Measurements from ENCODE around the gene FAM83G.
A peak's percentile ranks its signal among the peaks of the same experiment; 100 is the strongest.
"Not testable (repeated sequence)": the region's sequence is repeated elsewhere in the genome, so short reads cannot be mapped to it uniquely, and the experiment has no call there.

Gene FAM83G

DNA sequence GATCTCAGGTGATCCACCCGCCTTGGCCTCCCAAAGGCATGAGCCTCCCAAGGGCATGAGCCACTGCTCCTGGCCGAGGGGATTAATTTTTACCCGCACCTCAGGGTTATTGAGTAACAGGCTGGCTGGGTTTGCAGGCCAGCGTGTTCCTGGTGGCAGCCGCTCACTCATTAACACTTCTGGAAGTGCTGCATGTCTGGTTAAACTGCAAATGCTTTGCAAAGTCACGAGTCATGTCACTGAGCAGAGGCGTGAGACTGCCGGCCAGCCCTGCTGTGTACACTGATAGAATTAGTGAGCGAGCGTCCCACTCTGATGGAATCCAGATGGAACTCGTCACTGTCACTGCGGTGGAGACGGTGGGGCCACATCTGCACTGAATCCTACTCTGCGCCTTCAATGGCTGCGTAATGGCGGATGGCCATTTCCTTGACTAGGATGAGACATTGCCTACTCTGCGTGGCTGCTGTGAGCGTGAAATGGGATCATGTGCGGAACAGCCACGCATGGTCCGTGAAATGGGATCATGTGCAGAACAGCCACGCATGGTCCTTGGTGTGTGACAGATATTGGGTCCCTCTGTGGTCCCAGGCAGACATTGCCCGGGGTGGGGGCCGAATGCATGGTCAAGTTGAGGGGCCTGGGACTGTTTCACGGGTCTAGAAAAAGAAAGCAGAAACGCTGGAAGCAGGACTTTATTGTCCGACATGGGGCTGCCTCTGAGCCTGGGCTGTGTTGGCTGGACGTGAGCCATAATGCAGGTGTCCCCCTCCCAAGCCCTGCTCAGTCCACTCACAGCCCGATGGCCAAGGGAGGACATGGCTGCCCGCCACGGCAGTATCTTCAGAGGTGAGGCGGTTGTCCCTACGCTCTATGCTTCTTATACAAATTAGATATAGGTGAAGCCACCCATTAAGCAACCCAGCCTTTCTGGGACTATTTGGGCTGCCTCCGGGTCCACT, 53.3 kb downstream of the FAM83G start:
- DNase-seq = no peak

DNA sequence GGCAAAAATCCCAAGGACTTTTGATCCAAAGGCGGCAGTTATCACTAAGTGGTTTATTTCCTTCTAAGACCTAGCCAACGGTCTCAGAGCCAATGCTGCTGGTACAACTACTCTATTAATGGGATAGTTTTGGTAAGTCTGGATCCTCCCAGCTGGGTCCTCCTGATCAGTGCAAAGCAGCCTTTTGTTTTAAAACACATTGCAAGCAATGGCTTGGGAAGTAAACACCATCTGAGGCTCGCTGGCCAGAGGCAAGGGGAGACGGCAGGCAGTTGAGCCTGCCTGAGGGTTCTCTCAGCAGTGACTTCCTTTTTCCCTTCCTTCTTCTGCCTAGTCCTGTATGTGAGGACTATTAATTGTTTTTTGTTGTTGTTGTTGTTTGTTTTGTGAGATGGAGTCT, 54.2 kb downstream of the FAM83G start:
- no peak for DNase-seq

- DNase-seq = no peak
Measured at GRCh38 chr17:18949566-18949965, 55.0 kb downstream of the FAM83G start.

GRCh38 chr17:18948476-18949006, 56.0 kb downstream of the FAM83G start:
- no peak for DNase-seq

DNA sequence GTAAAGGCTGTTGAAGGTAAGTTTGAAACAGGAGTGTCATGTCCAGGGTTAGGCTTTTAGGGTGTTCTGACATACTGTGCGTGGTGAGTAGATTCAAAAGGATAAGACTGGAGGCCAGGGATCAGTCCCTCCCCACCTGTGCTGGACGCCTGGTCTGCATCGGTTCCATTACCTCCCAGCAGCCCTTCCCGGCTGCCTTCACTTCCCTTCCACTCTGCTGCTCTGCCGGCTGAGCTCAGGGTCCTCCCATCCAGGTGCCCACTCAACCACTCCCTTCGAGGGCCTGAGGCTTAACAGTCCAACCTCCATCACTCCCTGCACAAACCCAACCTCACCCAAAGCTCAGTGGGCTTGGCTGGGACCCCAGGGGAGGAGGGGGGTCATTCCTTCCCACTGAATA, 56.7 kb downstream of the FAM83G start:
- no peak for DNase-seq

DNA sequence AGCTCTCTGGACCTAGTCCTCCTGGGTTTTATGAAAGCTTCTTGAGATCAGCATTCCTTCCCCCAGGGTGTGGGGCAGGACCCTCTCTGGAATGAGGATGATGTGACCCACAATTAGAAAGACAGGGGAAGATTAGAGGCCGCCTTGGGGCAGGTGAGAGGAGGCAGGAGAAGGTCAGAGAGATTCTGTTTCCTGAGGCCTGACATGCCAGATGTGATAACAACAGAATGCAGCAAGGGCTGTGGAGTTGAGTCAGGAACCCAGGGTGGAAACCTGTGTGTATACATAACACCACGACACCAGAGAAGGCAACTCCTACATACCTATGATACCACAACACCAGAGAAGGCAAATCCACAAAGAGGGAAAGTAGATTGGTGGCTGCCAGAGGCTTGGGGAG, 58.0 kb downstream of the FAM83G start:
- no peak for DNase-seq

GRCh38 chr17:18944646-18945045, 59.9 kb downstream of the FAM83G start:
- no peak for DNase-seq

DNA sequence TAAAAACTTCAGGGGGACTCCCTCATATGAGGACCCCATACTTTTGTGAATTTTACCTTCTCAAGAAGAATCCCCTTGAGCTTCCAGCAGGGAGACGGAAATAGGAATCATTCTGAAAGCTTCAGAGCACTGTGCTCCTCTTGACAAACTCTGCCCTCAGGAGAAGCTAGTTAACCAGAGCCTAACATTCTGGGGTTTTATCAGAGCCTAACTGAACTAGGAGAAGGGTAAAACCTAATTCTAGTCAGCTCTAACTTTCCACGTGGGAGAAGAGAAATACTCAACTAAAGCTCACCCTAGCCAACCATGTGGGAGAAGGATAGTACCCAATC, 65.9 kb downstream of the FAM83G start:
- no peak for DNase-seq

DNA sequence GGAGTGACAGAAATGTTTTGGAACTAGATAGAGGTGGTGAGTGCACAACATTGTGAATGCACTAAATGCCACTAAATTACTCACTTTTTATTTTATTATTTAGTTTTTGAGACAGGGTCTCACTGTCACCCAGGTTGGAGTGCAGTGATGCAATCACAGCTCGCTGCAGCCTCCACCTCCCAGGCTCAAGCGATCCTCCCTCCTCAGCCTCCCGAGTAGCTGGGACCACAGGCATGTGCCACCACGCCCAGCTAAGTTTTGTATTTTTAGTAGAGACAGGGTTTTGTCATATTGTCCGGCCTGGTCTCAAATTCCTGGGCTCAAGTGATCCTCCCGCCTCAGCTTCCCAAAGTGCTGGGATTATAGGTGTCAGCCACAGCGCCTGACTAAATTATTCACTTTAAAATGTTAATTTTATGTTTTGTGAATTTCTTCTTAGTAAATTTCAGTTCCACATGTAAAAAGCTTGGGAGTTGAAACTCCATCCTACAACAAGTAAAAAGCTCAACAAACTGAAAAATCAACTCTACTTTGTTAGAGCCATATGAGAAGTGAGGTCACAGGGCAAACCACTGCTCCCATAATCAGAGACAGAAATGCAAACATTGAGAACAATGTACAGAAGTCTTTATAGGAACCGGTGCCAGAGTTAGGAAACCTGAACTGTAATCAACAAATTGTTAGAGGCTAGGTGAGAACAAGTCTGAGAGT, 66.4 kb downstream of the FAM83G start:
- no peak for DNase-seq

DNA sequence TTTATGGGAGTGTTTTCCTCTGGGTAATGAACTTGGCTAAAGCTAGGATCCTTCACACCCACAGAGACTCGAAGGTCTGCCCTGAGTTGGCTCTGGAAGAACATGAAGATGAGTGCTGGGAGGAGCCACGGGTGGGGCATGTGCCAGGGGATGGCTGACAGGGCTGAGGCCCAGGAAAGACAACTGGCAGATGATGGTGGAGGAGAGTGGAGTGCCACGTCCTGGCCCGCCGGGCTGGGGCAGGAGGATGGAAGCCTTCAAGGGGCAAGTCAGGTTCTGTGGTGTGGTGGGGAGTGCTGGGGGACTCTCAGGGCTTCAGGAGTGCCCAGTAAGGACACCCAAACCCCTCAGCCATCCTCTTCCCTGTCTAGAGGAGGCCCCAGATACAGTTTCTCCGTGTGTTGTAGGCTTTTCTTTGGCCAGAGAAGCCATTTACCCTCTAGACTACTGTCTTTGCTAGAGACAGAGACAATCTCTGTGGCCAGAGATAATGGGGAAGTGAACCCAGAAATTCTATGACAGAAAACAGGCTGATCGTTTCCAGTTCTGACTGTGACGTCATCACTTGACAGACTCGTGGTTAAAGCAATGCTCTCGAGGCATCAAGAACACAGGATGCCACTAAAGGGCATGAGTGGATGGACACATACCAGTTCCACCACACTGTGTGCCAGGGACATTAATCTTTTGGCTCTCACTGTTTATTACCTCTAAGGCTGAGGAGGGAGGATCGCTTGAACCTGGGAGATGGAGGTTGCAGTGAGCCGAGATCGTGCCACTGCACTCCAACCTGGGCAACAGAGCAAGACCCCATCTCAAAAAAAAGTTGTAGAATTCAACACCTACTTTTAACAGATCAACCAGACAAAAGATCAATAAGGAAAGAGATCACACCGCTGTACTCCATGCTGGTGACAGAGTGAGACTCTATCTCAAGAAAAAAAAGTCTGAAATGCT, 71.2 kb downstream of the FAM83G start:
- DNase-seq = no peak

DNA sequence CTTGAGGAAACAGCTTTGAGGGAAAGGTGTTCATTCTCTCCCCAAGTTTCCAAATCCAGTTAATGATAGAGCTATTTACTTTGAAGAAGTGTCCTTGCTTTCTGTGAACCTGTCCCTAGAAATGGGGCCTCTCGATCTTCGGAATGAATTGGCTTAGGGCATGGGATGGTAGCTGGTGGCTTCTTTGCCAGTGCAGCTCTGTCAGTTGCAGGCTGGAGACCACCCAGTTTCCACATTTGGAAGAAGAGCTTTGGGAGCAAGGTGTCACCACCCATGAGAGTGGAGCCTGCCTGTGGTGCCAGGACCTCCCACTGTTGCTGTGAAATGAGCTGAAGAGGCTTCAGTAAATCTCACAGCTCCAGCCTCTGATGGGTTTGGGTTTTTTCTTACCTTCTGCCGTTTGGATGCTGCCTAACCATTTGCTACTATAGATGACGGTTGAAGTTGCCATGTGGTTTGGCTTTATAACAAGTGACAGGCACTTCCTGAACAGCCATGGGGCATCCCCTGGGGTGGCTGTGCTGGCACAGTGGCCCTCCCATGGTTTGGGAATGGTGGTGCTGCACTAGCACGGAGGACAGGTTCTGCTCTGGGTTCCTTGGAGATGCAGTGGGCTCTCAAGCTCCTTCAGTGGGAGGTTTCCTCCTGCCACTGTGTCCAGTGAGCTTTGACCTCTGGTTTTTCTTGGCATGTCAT, 72.1 kb downstream of the FAM83G start:
- DNase-seq = no peak

DNA sequence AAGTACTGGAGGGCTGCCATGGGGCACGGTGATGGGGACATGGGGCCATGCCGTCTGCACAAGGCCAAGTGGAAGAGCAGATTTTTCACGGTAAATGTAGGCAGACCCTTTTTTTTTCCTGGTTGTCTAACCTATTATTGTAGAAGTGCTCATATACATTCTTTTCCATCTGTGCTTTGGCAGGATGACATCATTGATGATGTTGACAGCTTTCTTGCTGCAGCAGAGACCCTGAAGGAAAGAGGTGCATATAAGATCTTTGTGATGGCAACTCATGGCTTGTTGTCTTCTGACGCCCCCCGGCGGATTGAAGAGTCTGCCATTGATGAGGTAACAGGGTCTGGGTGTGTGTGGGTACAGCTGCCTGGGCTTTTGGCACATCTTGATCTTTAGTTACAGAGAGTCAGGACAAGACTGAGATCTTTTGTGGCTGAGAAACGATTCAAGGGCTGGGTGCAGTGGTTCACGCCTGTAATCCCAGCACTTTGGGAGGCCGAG, 75.9 kb downstream of the FAM83G start:
- no peak for DNase-seq

DNA sequence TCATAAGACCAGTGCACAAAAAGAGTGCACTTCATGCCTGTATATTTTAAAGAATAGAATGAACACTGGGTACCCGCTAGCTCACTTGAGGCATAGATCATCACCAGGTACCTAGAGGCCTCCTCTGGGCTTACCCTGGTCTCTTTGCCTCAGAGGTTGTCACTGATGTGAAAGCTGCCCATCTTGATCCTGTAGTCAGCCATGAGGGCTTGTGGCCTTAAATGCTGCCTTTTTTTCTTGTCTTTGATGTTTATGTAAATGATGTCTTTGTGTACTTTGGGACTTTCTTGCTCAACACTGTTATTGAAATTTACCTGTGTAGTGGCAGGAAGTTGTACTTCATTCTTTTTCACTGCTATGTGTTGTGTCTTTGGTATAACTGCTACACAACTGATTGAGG, 79.4 kb downstream of the FAM83G start:
- no peak for DNase-seq

- DNase-seq = not testable (repeated sequence)
Measured at GRCh38 chr17:18922596-18922995, 82.0 kb downstream of the FAM83G start.

DNA sequence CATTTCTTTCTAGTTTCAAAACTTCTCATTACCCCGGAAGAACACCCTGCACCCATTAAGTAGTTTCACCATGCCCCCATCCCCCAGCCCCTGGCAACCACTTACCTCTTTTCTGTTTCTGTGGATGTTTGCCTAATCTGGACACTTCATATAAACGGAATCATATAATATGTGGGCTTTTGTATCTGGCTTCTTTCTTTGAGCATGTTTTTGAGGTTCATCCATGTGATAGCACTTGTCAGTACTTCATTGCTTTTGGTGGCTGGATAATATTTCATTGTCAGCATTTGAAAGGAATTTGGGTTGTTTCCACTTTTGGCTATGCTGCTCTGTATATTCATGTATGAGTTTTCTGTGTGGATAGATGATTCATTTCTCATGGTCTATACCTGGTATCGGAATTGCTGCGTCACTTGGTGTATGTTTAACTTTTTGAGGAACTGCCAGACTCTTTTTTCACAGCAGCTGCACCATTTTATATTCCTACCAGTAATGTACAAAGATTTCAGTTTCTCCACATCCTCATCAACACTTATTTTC, 82.6 kb downstream of the FAM83G start:
- DNase-seq = peak; percentile 38

DNA sequence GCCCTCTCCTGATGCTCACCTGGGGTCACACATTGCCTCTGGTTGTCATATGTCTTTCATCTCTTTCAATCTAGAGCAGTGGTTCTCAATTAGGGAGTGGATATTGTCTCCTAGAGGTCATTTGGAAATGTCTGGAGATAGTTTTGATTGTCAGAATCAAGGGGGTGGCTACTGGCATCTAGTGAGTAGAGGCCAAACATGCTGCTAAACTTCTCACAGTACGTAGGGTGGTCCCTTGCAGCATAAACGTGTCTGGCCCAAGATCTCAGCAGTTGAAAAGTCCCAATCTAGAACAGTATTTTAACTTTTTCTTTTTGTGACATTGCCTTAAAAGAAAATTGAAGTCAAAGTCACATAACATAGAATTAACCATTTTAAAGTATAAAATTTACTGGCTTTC, 83.1 kb downstream of the FAM83G start:
- no peak for DNase-seq

- DNase-seq = no peak
Measured at GRCh38 chr17:18920911-18921441, 83.6 kb downstream of the FAM83G start.

- no peak for DNase-seq
Measured at GRCh38 chr17:18919963-18920362, 84.6 kb downstream of the FAM83G start.

All from hematopoietic multipotent progenitor cell treated with erythropoietin and hydrocortisone succinate and interleukin-3 and kit ligand, for 6 days (in vitro differentiated cells).